GM10266 (cell line): ENCODE data around the gene PRR35.

Source experiments
- DNase-seq: peaks from one replicate; pipeline ENCODE4 v3.0.0; 2012; ENCODE audit errors: extremely low spot score
- CTCF ChIP-seq: IDR thresholded peaks from 2 replicates; pipeline ENCODE4 v1.5.1; 2012; ENCODE audit warnings: mild to moderate bottlenecking, low read depth; ENCODE audit not compliant: control insufficient read depth, insufficient read depth; ENCODE audit errors: missing control alignments

Gene PRR35

GRCh38 chr16:524274-525040 is 35.7 kb upstream of the PRR35 start:
- DNase-seq, result no peak
- TF ChIP-seq CTCF, result no peak

- no peak for TF ChIP-seq CTCF
- DNase-seq, result no peak
These were observed 35.1 kb upstream of the PRR35 start for GRCh38 chr16:525123-525519.

GRCh38 chr16:525520-526180 is 34.5 kb upstream of the PRR35 start:
- DNase-seq, result peak; percentile 68
- peak; percentile 11 for TF ChIP-seq CTCF

GRCh38 chr16:526181-527014 is 33.8 kb upstream of the PRR35 start:
- no peak for TF ChIP-seq CTCF
- no peak for DNase-seq

- DNase-seq, result peak; percentile 96
- no peak for TF ChIP-seq CTCF
These were observed 32.9 kb upstream of the PRR35 start, which contains the start of gene CAPN15 for GRCh38 chr16:527015-527903. Gene CAPN15, plus strand, starts transcription at chr16:527712. Its CDS starts 19,127 bp downstream, at chr16:546839.

GRCh38 chr16:528111-529011 is 31.8 kb upstream of the PRR35 start:
- no peak for TF ChIP-seq CTCF
- no peak for DNase-seq
